HCEC 1CT (cell line): ENCODE measurements around the gene CHSY1.
A peak's percentile ranks its signal among the peaks of the same experiment; 100 is the strongest.
"Not testable (repeated sequence)": the region's sequence is repeated elsewhere in the genome, so short reads cannot be mapped to it uniquely, and the experiment has no call there.

Experiments
- DNase-seq: peaks from one replicate; pipeline ENCODE4 v3.0.0-alpha.2; 2017

CHSY1 gene

DNA sequence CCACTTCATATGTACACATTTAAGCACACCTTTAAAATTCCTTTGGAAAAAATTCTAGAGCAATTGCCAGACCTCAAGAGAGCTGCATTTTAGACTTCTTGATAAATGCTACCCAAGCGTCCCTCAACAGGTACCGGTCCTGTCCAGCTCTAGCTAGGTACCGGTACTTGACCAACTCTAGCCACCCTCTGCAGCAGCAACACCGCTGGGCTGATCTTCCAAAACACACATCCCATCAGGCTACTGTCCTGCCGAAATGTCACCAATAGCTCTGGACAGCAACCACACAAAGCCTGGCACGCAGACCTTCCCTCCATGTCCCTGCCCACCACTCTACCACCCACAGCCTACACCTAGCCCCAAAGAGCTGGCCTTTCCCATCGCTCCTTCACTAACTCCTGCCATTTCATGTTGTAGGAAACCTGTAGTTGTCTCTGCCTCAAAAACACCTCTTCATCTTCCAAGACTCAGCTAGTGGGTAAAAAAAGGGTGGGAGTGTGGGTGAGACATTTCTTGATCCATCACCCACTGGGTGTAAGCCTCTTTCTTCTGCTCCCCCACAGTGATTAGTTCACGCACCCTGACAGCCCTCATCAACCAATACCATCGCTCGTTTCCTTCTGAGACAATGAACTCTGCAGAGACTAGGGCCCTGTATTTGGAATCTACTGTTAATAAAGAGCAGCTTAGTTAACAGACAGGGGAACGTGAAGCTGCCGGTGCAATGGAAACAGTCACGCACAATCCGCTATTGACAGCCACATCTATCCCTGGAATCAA lies 6.8 kb downstream of the CHSY1 start:
- DNase-seq, result no peak

DNA sequence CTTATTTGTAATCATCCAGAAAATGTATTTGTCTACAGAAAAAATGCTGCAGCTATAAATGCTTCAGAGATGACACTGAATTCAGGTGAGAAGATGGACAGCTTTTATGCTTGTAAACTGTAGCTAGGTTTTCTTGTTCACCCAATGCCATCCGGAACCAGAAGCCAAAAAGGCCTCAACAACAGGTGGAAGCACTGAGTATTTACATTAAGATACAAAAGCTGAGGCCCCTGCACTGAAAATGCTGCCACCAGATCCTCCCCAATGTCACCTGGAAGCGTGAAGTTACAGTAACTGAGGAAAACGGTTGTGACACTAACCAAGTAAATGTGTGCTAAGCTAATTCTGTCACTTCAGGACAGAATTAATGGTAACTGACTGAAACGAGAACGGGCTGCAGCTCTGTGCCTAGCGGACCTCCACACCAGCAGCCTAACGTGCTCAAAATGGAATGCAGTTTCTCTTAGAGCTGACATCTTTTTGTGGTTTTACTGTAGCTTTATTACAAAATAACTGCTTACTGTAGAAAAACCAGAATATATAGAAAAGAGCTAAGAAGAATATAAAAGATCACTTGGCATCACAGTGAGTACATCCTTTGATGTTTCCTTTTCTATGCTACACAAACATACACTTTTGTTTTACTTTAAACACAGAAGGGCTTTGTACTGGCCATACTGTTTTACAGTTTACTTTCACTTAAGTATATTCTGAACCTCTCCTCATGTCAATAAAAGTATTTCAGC lies 7.6 kb downstream of the CHSY1 start:
- DNase-seq, result no peak

DNA sequence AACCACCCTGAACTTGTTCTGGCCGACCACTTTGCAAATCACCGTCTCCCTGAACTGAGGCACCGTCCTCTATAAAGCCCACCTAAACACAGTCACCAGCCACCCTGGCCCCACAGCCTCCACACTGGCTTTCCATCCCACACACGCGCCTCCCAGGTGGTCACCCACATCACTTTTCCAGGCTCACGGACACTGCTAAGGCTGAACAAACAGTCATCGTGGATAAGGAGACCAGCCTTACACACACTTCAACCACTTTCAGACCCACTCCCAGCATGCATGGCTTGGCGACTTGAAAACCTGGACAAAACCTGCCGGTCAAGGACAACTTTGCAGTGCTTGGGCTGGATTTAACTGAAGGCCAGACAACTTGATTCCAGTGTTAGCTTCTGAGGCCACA lies 8.4 kb downstream of the CHSY1 start:
- no peak for DNase-seq

DNA sequence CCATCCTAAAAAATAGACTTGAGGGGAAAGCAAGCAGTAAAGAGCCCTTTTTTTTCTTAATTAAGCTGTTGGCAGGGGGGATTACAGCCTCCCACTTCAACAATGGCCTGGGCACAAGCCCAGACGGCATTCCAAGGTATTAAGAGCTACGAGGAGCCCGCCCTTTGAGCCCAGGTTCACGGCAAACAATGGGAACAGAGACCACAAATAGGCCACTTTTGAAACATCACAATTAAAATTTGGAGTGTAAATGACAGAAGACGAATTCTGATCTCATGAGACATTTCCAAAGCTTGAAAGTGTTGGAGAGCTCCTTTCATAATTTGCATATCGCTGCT lies 8.9 kb downstream of the CHSY1 start:
- DNase-seq, result no peak

DNA sequence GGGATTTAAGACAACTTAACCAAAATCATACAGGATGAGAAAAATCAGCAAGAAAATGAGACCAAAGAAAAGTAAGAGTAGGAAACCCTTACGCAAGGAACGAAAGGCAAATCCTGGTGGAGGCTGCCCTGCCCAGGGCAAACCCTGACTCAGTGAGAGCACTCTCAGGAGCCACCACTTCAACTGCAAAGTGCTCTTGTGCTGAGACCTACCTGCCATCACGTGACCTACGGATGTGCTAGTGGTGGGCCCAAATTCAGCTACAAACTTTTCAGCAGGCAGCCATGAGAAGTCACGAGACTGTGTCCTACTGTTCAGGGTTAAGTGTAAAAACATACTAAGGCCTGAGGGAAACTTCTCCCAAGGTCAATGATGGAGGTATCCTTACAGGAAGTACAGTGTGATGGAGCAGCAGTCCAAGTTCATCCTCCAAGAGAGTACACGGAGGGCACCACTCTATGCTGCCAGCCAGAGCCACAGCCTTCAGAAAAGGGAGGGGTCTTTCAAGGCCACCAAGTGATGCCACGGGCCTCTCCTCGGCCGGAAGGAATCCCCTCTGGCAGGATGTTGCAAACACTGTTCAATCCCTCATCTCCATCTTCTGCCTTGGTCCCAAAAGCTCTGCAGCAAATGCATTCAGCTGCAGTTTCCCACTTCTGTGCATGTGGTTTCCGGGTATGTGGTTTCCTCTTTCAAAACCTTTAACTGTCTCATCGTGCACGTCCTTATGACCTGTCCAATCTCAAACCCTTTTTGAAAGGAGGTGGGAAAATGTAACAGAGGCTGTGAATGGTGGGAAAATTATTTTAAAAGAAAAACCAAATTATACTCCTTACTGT lies 9.5 kb downstream of the CHSY1 start:
- DNase-seq, result peak; percentile 50

DNA sequence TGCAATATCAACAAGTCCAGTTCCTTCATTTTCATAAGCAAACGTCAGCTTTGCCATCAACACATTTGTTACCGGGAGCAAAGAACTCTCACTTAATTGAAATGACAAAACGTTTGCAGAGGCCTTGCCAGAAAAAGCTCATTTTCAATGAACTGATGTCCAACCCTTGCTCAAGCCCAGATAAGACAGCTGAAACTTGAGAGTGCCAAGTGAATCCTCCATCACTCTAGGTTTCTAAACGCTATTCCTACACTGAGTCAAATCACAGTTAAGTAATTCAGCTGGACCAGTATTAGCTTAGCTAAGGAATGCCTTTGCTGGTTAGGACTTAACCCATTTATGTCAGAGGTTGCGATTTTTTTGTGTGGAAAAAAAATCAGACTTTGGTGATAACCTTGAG lies 11.5 kb downstream of the CHSY1 start:
- DNase-seq, result no peak

DNA sequence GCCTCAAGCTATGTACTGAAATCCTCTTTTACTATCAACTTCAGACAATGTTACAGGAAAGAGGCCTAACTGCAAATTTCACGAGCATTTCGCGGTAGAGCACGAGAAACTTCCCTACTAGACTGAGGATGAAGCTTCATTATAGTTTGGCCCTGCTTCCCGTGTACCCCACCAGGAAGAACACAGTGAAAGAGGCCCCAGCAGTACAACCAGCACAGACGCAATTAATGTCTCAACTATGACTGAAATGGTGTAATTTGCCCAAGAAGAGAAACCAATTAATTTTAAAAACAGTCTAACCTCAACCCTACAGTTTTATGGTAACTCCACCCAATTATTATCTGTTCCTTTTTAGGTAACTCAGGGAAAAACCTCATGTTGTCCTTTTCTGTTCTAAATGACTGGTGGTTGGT lies 12.1 kb downstream of the CHSY1 start:
- no peak for DNase-seq

DNA sequence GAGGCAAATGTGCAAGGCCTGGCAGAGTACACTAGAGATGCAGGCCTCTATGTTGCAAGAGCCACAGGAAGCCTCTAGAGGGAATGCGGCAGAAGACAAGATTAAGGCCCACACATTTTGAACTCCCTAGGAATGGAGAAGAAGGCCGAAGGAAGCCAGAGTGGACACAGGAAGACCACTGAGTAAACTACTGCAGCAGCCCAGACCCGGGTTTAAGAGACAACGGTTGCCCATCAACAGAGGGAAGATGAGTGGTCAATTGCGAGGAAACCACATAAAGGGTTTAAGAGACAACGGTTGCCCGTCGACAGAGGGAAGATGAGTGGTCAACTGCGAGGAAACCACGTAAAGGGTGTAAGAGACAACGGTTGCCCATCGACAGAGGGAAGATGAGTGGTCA lies 14.6 kb downstream of the CHSY1 start:
- no peak for DNase-seq

DNA sequence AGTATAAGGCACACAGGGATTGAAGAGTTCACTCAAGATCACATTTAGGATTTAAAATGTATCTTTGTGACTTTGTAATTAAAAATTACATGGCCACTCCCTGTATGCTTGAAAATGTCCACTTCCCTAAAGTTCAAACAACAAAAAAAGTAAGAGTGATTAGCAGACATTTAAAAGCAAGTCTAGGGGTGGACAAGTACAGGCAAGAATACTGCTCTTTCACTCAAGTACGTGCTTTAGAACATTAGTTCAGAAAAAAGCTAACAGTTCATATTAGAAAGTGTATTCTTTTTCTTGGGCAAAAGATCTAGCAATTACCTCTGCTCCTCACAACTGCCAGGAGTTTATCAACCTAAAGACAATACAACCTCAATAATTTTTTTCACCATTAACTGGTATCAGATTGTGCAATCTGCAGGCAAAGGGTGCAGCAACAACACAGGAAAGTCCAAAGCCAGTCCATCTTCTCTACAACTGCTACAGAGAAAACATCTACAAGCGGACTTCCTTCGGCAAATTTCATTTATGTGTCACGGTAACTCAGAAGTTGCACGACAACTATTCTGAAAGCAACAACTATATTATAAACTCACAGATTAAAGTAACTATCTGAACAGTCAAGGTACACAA lies 18.1 kb downstream of the CHSY1 start:
- no peak for DNase-seq

DNA sequence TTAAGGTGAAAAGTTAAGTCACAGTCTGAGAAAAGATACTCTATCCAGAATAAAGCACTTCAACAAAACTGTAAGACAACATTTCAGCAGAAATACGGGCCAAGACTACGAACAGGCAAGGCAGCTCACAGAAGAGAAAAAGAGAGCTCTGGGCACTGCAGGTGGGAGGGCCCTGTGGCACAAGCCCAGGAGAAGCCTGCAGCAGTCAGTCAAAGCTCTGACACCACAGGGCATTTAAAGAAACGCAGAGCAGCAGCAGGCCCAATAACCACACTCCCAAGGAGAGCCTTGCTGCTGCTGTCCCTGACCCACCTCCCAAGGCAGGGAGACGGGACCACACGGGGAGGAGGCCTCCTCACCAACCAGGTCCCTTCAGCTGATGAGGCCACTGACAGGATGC lies 19.2 kb downstream of the CHSY1 start:
- no peak for DNase-seq

DNA sequence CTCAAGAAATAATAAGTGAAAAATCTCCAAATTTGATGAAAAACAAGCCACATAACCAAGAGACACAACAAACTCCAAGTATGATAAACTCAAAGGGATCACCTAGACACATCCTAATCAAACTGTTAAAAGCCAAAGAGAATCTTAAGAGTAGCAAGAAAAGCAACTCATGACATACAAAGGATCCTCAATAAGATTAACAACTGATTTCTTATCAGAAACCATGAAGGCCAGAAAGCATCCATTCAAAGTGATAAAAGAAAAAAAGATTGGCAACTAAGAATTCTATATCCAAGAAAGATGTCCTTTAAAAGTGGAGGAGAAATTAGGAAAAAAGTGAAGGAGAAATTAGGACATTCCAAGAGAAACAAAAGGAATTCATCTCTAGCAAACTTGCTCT lies 23.5 kb downstream of the CHSY1 start:
- DNase-seq, result no peak

DNA sequence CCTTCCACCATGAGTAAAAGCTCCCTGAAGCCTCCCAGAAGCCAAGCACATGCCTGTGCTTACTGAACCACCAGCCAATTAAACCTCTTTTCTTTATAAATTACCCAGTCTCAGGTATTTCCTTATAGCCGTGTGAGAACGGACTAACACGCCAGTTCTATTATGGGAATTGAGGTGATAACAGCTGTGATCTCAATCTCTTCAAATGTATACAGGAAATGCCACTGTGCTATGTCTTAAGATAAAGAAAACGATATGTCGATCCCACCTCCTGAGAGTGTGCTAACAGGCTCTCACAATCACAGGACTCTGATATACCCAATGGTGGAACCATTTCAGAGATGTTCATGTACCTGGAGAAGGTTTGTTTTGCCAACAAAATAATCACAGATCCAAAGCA lies 26.2 kb downstream of the CHSY1 start:
- no peak for DNase-seq

DNA sequence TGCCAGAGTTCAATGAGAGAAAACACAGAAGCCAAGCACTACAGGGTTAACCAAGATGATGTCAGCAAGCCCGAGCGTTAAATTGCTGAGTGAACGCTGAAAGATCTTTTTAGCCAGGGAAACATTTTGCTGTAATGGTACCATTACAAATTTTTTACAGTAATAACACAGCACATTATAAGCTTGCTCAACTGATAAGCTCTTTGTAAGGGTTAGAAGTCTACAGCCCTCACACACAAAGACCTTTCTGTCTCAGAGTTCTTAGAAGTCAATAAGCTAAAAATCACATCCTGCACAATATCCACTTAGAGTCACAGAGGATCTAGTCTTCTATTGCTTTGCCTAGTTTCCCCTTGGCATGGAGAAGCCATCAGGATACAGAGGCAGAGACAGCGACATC lies 29.9 kb downstream of the CHSY1 start:
- no peak for DNase-seq

DNA sequence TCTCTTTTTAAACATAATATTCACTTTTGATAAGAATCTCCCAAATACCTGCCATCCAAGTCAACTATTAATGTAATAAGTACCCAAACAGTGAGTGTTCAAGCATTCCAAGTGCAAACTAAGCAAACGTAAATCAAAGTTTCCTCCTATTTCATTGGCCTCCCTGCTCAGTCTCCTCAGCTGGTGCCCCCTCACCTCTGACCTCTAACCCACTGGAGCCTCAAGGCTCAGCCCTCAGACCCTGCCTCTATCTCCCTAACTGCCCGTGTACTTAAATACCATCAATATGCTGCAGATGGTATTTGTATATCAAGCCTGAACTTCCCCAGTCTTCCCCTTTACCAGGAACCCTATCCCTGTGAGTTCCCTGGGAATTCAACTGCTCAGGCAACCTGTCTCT lies 31.8 kb downstream of the CHSY1 start:
- DNase-seq, result no peak

DNA sequence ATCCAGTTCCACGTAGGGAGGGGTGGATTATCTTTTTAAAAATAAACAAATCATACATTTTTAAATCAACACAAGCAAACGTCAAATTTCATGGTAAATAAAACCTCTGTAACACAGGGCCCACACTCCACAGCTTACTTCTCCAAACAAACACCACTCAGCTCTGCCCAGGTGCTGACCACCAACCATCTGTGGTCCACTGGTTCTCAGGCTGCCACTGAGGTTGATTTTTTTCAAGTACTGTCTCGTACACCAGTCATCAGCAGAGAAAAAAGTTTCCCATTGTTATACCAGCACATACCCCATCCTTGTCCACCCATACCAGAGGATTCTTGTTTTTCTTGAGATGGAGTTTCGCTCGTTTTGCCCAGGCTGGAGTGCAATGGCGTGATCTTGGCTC lies 32.4 kb downstream of the CHSY1 start:
- DNase-seq, result no peak

DNA sequence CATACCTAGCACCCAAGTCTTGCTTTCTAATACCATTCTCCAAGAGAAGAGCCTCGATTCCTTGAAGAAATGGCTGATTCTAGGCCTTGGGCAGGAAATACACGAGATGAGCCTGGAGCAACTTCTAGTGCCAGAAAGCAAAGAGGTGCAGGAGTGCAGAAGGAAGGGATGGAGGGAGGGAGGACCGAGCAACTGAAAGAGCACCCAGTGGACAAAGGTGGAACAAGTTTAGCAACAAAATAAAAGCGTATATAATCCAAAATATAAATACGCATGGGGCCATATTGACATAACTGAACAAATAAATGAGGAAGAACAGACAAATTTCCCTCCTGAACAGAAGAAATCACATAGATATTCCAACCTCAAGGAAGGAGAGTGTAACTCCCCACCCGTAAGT lies 34.4 kb downstream of the CHSY1 start:
- DNase-seq, result no peak

DNA sequence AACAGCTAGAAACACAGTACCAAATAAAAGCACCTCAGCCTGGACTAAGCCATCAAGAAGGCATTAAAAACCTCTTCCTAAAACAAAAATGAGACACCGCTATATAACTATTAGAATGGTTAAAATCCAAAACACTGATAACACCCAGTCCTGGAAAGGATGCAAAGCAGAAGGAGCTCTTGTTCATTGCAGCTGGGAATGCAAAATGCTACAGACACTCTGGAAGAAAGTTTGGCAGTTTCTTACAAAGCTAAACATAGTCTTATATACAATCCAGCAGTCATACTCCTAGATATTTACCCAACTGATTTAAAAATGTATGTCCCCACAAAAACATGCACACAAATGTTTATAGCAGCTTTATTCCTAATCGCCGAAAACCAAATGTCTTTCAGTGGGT lies 35.7 kb downstream of the CHSY1 start:
- no peak for DNase-seq

DNA sequence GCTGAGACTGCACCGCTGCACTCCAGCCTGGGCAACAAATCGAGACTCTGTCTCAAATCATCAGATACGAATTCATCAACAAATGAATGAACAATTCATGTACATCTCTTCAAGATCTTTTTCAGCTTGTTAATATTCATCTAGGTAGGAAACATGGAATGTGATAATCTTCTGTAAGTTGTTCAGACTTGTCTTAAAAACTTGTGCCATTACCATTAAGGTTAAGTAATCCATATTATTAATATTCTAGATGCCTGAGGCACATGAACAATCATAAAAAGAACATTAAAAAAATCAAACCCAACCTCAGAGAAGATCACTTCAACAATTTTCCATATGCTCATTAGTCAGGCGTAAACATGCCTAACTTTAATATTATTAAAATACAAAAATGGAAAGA lies 36.2 kb downstream of the CHSY1 start:
- no peak for DNase-seq

DNA sequence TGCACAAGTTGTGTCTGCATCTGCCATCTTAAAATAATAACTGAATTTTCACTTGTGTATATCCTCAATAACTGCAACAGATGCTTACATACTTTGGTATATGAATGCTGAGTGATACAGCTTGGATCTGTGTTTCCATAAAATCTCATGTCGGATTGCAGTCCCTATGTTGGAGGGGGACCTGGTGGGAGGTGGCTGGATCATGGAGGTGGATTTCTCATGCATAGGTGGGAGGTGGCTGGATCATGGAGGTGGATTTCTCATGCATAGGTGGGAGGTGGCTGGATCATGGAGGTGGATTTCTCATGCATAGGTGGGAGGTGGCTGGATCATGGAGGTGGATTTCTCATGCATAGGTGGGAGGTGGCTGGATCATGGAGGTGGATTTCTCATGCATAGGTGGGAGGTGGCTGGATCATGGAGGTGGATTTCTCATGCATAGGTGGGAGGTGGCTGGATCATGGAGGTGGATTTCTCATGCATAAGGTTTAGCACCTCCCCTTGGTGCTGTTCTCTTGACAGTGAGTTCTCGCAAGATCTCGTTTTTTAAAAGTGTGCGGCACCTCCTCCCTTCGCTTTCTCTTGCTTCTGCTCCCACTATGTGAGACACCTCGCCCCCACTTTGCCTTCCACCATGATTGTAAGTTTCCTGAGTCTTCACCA lies 37.3 kb downstream of the CHSY1 start:
- not testable (repeated sequence) for DNase-seq

DNA sequence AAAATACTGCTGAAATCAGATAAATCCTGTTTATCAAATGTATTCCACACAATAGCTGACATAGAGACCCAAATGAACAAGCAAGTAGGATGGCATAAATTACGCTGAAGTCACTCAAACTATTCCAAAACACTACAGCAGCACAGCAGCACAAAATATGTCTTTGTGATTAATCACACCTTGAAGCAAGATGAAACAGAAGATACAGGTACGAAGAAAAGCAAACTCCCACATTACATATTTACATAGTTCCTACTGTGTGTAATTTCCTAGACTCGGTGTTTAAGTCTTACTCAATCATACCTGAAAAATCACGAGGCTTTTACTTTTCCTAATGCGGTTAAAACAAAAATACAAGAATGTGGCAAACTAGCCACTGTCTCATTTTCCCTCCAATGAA lies 38.3 kb downstream of the CHSY1 start:
- DNase-seq, result no peak

DNA sequence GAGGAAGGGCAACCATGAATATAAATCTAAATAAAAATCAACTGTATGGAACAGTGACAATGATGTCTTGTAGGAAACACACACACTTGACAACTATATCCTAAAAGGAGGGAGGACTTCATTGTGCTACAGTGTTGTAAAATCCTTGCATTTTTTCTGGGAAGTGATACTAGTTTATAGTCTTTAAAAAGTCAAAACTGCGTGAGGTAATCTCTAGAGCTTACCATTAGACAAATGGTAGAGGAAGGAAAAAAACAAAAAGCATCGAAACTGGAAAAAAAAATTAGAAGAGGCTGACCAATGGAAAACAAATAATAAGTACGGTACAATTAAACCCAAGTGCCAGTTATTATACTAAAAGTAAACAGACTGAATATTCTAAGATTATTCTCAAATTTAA lies 38.7 kb downstream of the CHSY1 start:
- DNase-seq, result no peak

DNA sequence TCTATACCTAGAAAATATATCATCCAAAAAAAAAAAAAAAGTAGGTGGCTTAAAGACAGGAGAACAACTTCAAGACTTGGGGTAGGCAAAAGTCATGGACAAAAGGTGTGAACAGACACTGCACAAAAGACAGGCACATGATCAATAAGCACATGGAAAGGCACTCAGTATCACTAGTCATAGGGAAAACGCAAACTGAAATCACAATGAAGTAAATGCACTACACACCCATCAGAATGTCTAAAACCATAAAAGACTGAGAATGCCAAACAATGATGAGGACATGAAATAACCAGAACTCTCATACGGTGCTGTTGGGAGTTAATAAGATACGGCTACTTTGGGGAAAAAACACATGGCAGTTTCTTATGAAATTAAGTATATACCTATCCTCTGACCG lies 40.0 kb downstream of the CHSY1 start:
- no peak for DNase-seq

DNA sequence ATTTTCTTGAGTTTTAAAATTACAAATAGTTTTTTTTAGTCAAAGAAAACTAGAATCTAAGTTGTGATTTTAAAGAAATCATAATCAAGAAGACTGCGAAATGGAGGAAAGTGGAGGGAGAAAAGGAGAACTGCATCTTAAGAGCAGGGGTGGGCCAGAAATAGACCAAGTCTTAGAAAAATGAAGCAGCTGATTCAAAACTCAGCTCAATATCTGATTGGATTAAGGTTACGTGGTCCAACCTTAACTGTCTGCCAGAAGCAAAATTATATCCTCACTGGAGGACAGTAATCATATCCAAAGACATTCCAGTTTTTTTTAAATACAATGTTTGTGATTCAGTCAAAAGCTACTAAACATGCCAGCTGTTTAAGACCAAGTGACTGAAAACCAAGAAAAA lies 41.4 kb downstream of the CHSY1 start:
- no peak for DNase-seq
